HCT116 (cell line): ENCODE data around the gene DDX39B. TPM values are rescaled to one million over a fixed set of nuclear protein-coding genes. Genes with fewer than 3 reads are reported as not detected.

Experiments
- ATAC-seq: fragments of 200-7000 bp; cut with Tn5 transposase; 2 replicates; pipeline ENCODE4 v1.9.1; 2020; ENCODE audit warnings: mild to moderate bottlenecking, moderate library complexity
- BruUV-seq: library from RNA; stranded (reverse); fragments of 400-500 nt; replicated peaks from 2 replicates; lab custom pipeline; 2021; lab: Mats Ljungman, UMichigan
- CTCF ChIA-PET: fragments of 300-600 bp; sonication (Branson Sonifier 250); formaldehyde crosslinking; loops from one replicate; lab custom pipeline; 2021; ENCODE audit warnings: antibody characterized with exemption; lab: Charles Lee
- POLR2A ChIA-PET: fragments of 300-600, 350-600 bp; sonication (Branson Sonifier 250); formaldehyde crosslinking; loops from one replicate; lab custom pipeline; 2021; ENCODE audit warnings: antibody characterized with exemption; lab: Charles Lee
- RAD21 ChIA-PET, 2 experiments: fragments of 300-600 bp; sonication (Branson Sonifier 250); formaldehyde crosslinking; loops; one replicate each; lab custom pipeline; 2023; ENCODE audit warnings: low total read pairs in 2 of 2; ENCODE audit not compliant: uncharacterized antibody in 2 of 2, unreplicated experiment in 2 of 2, low non-redundant PET in 1 of 2; lab: Charles Lee
- DNase-seq: peaks from one replicate; pipeline ENCODE4 v3.0.0-alpha.2; 2010; ENCODE audit warnings: low read depth, low spot score
- H2AFZ ChIP-seq: fragments of 200-600 bp; shearing (Covaris generic), sonication (generic); 2 replicates; pipeline ENCODE4 v1.6.1; 2017; ENCODE audit warnings: low read depth, mixed run types, mixed read lengths, antibody characterized with exemption, low read length; ENCODE audit not compliant: poor library complexity, severe bottlenecking
- H3K27ac ChIP-seq: 2 replicates; pipeline ENCODE4 v1.5.1; 2012; ENCODE audit warnings: low read depth, low read length
- H3K27me3 ChIP-seq: fragments of 200-600 bp; sonication (generic); 2 replicates; pipeline ENCODE4 v1.6.1; 2016; ENCODE audit warnings: mixed run types, low read length, mixed read lengths; ENCODE audit not compliant: insufficient read depth
- H3K36me3 ChIP-seq, 2 experiments: fragments of 200-500 bp in 1 of 2; fragments of 200-600 bp in 1 of 2; sonication (Bioruptor generic) in 1 of 2; sonication (generic) in 1 of 2; 2 replicates each; pipeline versions ENCODE4 v1.5.1 to v1.6.1; 2014 to 2016; ENCODE audit warnings: low read length in 2 of 2, inconsistent platforms in 1 of 2, mixed read lengths in 1 of 2, mixed run types in 1 of 2; ENCODE audit not compliant: insufficient read depth in 2 of 2, control insufficient read depth in 1 of 2
- H3K4me1 ChIP-seq, 2 experiments: fragments of 200-600 bp in 1 of 2; sonication (generic) in 1 of 2; 2 replicates each; pipeline versions ENCODE4 v1.5.1 to v1.6.1; 2012 to 2017; ENCODE audit warnings: low read length in 2 of 2, inconsistent platforms in 1 of 2, mild to moderate bottlenecking in 1 of 2, mixed read lengths in 1 of 2, mixed run types in 1 of 2, moderate library complexity in 1 of 2; ENCODE audit not compliant: insufficient read depth in 2 of 2, control insufficient read depth in 1 of 2
- H3K4me2 ChIP-seq: fragments of 200-600 bp; sonication (generic); 2 replicates; pipeline ENCODE4 v1.6.1; 2017; ENCODE audit warnings: mixed run types, low read length, mixed read lengths
- H3K4me3 ChIP-seq, 2 experiments: fragments of 200-600 bp in 1 of 2; sonication (generic) in 1 of 2; replicated peaks in 1 of 2; 2 replicates each; pipeline ENCODE4 v1.5.1; 2011 to 2016; ENCODE audit warnings: low read length in 2 of 2, control low read depth in 1 of 2, low read depth in 1 of 2, mild to moderate bottlenecking in 1 of 2, mixed read lengths in 1 of 2, mixed run types in 1 of 2
- H3K79me2 ChIP-seq: fragments of 200-600 bp; sonication (generic); 2 replicates; pipeline ENCODE4 v1.6.1; 2017; ENCODE audit warnings: mild to moderate bottlenecking, mixed run types, low read length, moderate library complexity, mixed read lengths; ENCODE audit not compliant: insufficient read depth
- H3K9ac ChIP-seq: fragments of 200-600 bp; sonication (generic); 2 replicates; pipeline ENCODE4 v1.6.1; 2016; ENCODE audit warnings: low read length, mixed read lengths
- H3K9me2 ChIP-seq: fragments of 200-600 bp; sonication (generic), shearing (Covaris generic); 2 replicates; pipeline ENCODE4 v1.6.1; 2017; ENCODE audit warnings: mixed run types, mild to moderate bottlenecking, moderate library complexity; ENCODE audit not compliant: insufficient read depth
- H3K9me3 ChIP-seq, 2 experiments: fragments of 200-500 bp in 1 of 2; fragments of 200-600 bp in 1 of 2; sonication (Bioruptor generic) in 1 of 2; sonication (generic) in 1 of 2; 2 replicates each; pipeline ENCODE4 v1.6.1; 2014 to 2017; ENCODE audit warnings: low read length in 2 of 2, mixed read lengths in 2 of 2, inconsistent platforms in 1 of 2, low read depth in 1 of 2, mild to moderate bottlenecking in 1 of 2, mixed run types in 1 of 2, moderate library complexity in 1 of 2; ENCODE audit not compliant: control insufficient read depth in 1 of 2, insufficient read depth in 1 of 2
- H4K20me1 ChIP-seq: fragments of 200-600 bp; sonication (generic), shearing (Covaris generic); 2 replicates; pipeline ENCODE4 v1.6.1; 2017; ENCODE audit warnings: mixed run types, mild to moderate bottlenecking, moderate library complexity; ENCODE audit not compliant: insufficient read depth
- CEBPB ChIP-seq: IDR thresholded peaks from 2 replicates; pipeline ENCODE4 v1.6.1; 2012; ENCODE audit warnings: low read depth
- EZH2 ChIP-seq: fragments of 200-600 bp; sonication (generic); IDR thresholded peaks from 2 replicates; pipeline ENCODE4 v1.6.1; 2017; ENCODE audit warnings: antibody characterized with exemption, mixed run types
- FOSL1 ChIP-seq: IDR thresholded peaks from 2 replicates; pipeline ENCODE4 v1.6.1; 2012; ENCODE audit warnings: low read depth
- JUND ChIP-seq: IDR thresholded peaks from 2 replicates; pipeline ENCODE4 v1.6.1; 2012
- SP1 ChIP-seq: IDR thresholded peaks from 2 replicates; pipeline ENCODE4 v1.6.1; 2012; ENCODE audit warnings: low read depth
- SRF ChIP-seq: IDR thresholded peaks from 2 replicates; pipeline ENCODE4 v1.6.1; 2012; ENCODE audit warnings: low read depth
- TCF7L2 ChIP-seq: IDR thresholded peaks from 2 replicates; pipeline ENCODE4 v1.7.0; 2011; ENCODE audit warnings: borderline replicate concordance, inconsistent platforms; ENCODE audit not compliant: insufficient read depth, insufficient read length; ENCODE audit errors: extremely low read depth
- intact Hi-C: fragments of 100-400 bp; cut with micrococcal nuclease; formaldehyde crosslinking; loops from 2 replicates; pipeline ENCODE4 v1.10.0; 2022
- total RNA-seq: library from RNA; stranded (reverse); gene quantifications from one replicate; pipeline ENCODE4 v1.2.1, GENCODE V29; 2021; ENCODE audit not compliant: unreplicated experiment
- TF ChIP-seq, protein P1 (sequence below), 3 experiments: fragments of 200-600 bp in 1 of 3; sonication (generic) in 1 of 3; IDR thresholded peaks in 2 of 3; conservative IDR thresholded peaks in 1 of 3; 2 replicates each; pipeline ENCODE4 v1.5.1; 2012 to 2017; ENCODE audit warnings: low read depth in 2 of 3, low read length in 2 of 3, antibody characterized with exemption in 1 of 3, borderline replicate concordance in 1 of 3, control low read depth in 1 of 3, mild to moderate bottlenecking in 1 of 3, mixed read lengths in 1 of 3, mixed run types in 1 of 3, moderate library complexity in 1 of 3; ENCODE audit not compliant: insufficient read depth in 1 of 3
- TF ChIP-seq, protein P2 (sequence below): IDR thresholded peaks from 2 replicates; pipeline ENCODE4 v1.6.1; 2011; ENCODE audit warnings: mild to moderate bottlenecking, low read length, moderate library complexity; ENCODE audit not compliant: insufficient replicate concordance; ENCODE audit errors: extremely low read depth
- TF ChIP-seq, protein P3 (sequence below): IDR thresholded peaks from 2 replicates; pipeline ENCODE4 v1.6.1; 2012; ENCODE audit warnings: low read depth

Gene DDX39B
- total RNA-seq, 1 experiment from 2014 or later: 545 TPM

DNA sequence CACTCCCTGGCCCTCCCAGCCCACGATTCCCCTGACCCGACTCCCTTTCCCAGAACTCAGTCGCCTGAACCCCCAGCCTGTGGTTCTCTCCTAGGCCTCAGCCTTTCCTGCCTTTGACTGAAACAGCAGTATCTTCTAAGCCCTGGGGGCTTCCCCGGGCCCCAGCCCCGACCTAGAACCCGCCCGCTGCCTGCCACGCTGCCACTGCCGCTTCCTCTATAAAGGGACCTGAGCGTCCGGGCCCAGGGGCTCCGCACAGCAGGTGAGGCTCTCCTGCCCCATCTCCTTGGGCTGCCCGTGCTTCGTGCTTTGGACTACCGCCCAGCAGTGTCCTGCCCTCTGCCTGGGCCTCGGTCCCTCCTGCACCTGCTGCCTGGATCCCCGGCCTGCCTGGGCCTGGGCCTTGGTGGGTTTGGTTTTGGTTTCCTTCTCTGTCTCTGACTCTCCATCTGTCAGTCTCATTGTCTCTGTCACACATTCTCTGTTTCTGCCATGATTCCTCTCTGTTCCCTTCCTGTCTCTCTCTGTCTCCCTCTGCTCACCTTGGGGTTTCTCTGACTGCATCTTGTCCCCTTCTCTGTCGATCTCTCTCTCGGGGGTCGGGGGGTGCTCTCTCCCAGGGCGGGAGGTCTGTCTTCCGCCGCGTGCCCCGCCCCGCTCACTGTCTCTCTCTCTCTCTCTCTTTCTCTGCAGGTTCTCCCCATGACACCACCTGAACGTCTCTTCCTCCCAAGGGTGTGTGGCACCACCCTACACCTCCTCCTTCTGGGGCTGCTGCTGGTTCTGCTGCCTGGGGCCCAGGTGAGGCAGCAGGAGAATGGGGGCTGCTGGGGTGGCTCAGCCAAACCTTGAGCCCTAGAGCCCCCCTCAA lies 30.5 kb upstream of the DDX39B start, which contains the start of gene LTA:
LTA (plus strand) TSS at position 249 of the 871 bp plus-strand sequence; CDS start at position 703, 454 bp downstream.
- Histone ChIP-seq H3K9me3 (no peaks in the 10 kb centered on the region), H4K20me1 (no peaks in the 10 kb centered on the region), H3K9ac (no peak within 1 kb of the TSS), H2AFZ (no peak within 1 kb of the TSS)
- TF ChIP-seq, protein P1, sequence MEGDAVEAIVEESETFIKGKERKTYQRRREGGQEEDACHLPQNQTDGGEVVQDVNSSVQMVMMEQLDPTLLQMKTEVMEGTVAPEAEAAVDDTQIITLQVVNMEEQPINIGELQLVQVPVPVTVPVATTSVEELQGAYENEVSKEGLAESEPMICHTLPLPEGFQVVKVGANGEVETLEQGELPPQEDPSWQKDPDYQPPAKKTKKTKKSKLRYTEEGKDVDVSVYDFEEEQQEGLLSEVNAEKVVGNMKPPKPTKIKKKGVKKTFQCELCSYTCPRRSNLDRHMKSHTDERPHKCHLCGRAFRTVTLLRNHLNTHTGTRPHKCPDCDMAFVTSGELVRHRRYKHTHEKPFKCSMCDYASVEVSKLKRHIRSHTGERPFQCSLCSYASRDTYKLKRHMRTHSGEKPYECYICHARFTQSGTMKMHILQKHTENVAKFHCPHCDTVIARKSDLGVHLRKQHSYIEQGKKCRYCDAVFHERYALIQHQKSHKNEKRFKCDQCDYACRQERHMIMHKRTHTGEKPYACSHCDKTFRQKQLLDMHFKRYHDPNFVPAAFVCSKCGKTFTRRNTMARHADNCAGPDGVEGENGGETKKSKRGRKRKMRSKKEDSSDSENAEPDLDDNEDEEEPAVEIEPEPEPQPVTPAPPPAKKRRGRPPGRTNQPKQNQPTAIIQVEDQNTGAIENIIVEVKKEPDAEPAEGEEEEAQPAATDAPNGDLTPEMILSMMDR (IDR thresholded peaks at IDR 0.05 in 2 of 3, conservative IDR thresholded peaks at IDR 0.05 in 1 of 3; ENCODE audit: borderline replicate concordance in 1 of 3, insufficient read depth in 1 of 3, low read depth in 2 of 3, low read length in 2 of 3): no peak
- TF ChIP-seq, protein P2, sequence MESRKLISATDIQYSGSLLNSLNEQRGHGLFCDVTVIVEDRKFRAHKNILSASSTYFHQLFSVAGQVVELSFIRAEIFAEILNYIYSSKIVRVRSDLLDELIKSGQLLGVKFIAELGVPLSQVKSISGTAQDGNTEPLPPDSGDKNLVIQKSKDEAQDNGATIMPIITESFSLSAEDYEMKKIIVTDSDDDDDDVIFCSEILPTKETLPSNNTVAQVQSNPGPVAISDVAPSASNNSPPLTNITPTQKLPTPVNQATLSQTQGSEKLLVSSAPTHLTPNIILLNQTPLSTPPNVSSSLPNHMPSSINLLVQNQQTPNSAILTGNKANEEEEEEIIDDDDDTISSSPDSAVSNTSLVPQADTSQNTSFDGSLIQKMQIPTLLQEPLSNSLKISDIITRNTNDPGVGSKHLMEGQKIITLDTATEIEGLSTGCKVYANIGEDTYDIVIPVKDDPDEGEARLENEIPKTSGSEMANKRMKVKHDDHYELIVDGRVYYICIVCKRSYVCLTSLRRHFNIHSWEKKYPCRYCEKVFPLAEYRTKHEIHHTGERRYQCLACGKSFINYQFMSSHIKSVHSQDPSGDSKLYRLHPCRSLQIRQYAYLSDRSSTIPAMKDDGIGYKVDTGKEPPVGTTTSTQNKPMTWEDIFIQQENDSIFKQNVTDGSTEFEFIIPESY: no peak
- TF ChIP-seq CEBPB: no peak
- TF ChIP-seq JUND: no peak
- TF ChIP-seq SP1: no peak
- TF ChIP-seq TCF7L2: no peak
- no peak for TF ChIP-seq FOSL1
- TF ChIP-seq SRF: no peak
- TF ChIP-seq, protein P3, sequence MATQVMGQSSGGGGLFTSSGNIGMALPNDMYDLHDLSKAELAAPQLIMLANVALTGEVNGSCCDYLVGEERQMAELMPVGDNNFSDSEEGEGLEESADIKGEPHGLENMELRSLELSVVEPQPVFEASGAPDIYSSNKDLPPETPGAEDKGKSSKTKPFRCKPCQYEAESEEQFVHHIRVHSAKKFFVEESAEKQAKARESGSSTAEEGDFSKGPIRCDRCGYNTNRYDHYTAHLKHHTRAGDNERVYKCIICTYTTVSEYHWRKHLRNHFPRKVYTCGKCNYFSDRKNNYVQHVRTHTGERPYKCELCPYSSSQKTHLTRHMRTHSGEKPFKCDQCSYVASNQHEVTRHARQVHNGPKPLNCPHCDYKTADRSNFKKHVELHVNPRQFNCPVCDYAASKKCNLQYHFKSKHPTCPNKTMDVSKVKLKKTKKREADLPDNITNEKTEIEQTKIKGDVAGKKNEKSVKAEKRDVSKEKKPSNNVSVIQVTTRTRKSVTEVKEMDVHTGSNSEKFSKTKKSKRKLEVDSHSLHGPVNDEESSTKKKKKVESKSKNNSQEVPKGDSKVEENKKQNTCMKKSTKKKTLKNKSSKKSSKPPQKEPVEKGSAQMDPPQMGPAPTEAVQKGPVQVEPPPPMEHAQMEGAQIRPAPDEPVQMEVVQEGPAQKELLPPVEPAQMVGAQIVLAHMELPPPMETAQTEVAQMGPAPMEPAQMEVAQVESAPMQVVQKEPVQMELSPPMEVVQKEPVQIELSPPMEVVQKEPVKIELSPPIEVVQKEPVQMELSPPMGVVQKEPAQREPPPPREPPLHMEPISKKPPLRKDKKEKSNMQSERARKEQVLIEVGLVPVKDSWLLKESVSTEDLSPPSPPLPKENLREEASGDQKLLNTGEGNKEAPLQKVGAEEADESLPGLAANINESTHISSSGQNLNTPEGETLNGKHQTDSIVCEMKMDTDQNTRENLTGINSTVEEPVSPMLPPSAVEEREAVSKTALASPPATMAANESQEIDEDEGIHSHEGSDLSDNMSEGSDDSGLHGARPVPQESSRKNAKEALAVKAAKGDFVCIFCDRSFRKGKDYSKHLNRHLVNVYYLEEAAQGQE: no peak
- TF ChIP-seq EZH2: no peak
- TF ChIP-seq, all 23 proteins: peak for 0
- BruUV-seq: no TSS peak
- ATAC-seq: no peak
- Histone ChIP-seq H3K27ac (no peak within 1 kb of the TSS), H3K4me3 (no peak within 1 kb of the TSS), H3K79me2 (no peaks in the 10 kb centered on the region), H3K36me3 (no peaks in the 10 kb centered on the region), H3K4me1 (0 out of 4 replicates have a peak, but pooled peaks cover 0 to 3% of the 10 kb centered on the region in 2 experiments), H3K4me2 (no peak within 1 kb of the TSS), H3K27me3 (no peaks in the 10 kb centered on the region), H3K9me2 (no peaks in the 10 kb centered on the region)
- DNase-seq: no peak
- intact Hi-C loops: no loop called here
- ChIA-PET CTCF (interaction anchor here (1.9 kb wide), 1 partner anchor 9 kb away, joined by 4 read pairs; no protein-coding TSS in a partner anchor), POLR2A (no interaction called here), RAD21 (no interaction called here)
